ENCODE data around the gene NME5.

DNA sequence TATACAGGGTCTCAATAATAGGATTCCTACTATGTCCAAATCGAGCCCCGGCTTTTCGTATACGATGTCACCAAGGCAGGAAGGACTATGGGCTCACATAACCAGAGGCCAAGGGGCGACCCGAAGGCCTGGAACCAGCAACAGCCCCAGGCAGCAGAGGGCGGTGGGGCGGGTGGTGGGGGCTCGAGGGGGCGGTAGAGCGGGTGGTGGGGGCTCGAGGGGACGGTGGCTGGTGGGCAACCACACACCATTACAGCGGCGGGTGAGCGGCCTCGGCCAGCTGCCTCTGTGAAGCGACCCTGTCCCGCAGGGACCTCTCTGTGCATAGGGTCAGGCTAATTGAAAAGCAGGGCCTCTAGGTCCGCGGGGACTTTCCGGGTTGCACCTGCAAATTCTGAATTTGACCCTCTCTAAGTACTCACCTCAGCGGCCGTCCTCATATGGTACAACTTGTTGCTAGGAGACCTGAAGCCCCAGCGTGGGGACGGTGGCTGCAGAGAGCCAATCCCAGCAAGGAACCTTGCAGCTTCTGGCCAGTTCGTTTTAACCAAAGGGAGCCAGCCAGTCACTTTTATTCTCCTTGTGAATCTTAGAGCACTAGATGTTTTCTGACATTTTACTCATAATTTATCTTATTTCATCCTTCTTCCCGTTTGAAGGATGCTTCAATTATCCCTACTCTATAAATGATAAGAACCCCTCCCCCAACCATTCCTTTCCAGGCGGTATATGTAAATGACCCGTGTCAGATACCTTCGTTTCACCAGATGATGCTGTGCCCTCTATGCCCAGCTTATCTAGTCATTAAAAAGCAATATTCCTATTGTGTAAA lies at the start of gene NME5:
- TF ChIP-seq, protein P1, sequence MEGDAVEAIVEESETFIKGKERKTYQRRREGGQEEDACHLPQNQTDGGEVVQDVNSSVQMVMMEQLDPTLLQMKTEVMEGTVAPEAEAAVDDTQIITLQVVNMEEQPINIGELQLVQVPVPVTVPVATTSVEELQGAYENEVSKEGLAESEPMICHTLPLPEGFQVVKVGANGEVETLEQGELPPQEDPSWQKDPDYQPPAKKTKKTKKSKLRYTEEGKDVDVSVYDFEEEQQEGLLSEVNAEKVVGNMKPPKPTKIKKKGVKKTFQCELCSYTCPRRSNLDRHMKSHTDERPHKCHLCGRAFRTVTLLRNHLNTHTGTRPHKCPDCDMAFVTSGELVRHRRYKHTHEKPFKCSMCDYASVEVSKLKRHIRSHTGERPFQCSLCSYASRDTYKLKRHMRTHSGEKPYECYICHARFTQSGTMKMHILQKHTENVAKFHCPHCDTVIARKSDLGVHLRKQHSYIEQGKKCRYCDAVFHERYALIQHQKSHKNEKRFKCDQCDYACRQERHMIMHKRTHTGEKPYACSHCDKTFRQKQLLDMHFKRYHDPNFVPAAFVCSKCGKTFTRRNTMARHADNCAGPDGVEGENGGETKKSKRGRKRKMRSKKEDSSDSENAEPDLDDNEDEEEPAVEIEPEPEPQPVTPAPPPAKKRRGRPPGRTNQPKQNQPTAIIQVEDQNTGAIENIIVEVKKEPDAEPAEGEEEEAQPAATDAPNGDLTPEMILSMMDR (IDR thresholded peaks at IDR 0.05) = no peak
- no peak for TF ChIP-seq POLR2A (IDR thresholded peaks at IDR 0.05)

Data from testis (tissue), 2 donors.